Islet precursor cell (in vitro differentiated cells): ENCODE measurements around the gene LMX1B.

ENCODE experiments used
- DNase-seq: peaks from one replicate; pipeline ENCODE4 v3.0.0-alpha.2; 2018

Gene LMX1B

GRCh38 chr9:126682928-126683697, 69.4 kb downstream of the LMX1B start:
- DNase-seq, result no peak

DNA sequence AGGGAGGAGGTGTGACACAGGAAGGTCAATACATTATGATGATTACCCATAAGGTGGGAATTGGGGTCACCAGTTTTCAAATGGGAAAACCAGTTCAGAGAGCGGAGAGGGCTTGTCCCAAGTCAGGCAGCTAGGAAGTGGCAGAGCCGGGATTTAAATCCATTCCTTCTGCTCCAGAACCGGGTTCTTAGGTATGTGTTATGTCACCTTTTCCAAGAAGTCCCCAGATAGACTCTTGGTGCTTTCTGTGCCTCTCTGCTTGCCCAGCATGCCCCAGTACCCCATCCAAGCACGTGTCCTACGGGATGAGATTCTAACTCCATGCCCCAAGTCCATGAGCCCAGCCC, 69.9 kb downstream of the LMX1B start:
- DNase-seq, result no peak

DNA sequence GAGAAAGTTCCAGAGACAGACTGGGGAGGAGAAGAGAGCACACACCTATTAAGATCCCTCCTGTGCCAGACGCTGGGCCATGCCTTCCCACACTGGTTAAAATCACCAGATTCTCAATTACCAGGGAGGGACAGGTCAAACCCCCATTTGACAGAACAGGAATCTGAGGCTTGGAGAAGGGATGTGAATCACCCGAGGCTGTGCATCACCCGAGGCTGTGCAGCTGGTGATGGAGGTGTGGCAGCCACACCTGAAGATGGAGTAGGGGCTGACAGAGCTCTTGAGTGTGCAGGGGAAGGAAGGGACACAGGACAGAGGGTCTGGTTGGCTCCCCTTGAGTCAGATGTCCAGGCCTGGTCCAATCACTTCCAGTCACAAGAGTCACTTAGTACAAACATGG, 70.6 kb downstream of the LMX1B start:
- no peak for DNase-seq

GRCh38 chr9:126684965-126685465, 71.3 kb downstream of the LMX1B start:
- no peak for DNase-seq

DNA sequence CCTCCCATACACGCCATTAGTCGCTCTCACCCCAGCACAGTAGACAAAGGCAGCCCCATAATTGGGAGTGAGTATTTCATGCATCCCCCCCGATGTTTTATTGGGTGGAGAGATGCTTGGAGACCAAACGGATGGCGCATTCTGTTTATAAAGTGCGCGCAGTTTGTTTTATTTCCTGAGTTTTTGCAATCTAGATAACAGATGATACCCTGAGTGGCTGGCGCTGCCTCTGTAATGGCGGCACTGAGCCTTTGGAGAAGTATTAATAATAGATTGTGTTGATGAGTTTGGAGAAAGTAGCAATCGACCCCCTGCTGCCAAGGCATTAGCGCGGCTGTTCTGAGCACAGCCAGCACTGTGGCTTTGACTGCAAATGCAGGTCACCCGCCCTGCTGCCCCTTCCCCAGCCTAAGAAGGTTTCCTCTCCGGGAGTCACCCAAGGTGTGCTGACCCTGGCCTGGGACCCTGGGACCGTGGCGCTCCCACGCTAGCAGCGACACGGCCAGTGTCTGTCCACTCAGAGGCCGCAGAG, 74.3 kb downstream of the LMX1B start:
- no peak for DNase-seq

DNA sequence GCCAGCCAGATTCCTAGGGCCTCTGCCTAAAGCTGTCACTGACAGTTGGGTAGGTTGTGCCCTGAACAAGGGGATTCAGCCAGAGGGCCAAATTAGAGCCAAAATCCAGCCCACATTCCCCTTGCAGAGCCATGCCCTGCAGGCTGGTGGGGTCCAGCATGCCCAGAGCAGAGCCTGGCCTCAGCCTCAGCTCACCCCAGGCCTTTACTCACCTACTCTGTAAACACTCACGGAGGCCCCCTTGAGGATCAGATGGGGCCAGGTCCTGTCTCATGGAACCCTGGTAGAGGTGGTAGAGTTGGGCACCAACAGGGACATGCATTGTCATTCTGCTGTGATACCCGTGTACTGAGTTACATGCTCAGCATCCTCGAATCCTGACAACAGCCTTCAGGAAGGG, 74.9 kb downstream of the LMX1B start:
- no peak for DNase-seq

DNA sequence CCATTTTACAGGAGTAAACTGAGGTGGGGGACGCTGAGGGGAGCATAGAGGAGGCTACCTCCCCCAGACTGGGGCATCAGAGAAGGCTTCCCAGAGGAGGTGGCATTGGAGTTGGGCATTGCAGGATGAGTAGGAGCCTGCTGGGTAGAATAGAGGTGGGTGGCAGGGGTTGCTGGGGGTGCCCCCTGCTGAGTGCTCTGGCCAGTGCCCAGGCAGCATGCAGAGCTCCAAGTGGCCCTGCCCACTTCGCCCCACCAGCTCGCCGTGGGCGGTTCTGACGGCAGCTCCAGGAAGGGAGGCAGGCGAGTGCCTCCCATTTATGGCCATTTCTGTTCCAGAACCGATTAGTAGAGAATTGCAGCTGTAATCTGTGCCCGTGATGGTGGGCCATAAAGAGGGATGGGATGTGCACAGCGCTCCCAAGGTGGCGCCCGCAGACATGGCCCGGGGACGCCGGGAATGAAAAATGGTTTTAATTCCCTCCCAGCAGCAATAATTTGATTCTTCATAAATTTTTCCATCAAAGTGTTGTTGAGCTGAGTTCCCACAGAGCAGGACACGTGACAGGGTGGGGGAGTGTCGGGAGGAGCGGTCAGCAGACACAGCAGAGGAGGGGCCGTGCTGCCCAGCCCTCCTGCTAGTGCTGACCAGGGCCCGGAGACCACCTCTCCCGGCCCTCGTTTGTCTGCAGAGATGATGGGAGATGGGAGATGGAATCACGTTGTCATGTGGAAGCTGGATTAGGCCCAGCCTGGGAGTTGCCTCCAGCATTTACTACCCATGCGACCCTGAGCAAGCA, 75.5 kb downstream of the LMX1B start:
- no peak for DNase-seq

DNA sequence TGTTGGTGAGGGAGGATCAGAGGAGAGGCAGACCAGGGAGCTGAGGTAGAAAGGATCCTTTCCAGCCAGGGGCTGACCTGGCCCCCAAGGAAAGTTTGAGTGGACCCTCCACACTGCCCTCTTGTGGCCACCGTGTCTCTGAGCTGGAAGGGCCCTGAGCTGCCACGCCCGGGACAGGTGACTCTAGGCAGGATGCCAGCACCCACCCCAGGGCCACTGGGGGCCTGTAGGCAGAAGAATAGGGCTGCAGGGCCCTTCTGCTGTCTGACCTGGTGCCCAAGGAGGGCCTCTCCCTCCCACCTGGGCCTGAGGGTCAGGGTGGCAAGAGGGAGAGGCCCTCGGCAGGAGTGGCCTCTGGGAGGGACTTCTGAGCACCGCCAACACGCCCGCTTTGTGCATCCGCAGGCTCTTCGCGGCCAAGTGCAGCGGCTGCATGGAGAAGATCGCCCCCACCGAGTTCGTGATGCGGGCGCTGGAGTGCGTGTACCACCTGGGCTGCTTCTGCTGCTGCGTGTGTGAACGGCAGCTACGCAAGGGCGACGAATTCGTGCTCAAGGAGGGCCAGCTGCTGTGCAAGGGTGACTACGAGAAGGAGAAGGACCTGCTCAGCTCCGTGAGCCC, 76.8 kb downstream of the LMX1B start:
- peak; percentile 81 for DNase-seq

GRCh38 chr9:126692041-126692758, 78.5 kb downstream of the LMX1B start:
- peak; percentile 52 for DNase-seq

DNA sequence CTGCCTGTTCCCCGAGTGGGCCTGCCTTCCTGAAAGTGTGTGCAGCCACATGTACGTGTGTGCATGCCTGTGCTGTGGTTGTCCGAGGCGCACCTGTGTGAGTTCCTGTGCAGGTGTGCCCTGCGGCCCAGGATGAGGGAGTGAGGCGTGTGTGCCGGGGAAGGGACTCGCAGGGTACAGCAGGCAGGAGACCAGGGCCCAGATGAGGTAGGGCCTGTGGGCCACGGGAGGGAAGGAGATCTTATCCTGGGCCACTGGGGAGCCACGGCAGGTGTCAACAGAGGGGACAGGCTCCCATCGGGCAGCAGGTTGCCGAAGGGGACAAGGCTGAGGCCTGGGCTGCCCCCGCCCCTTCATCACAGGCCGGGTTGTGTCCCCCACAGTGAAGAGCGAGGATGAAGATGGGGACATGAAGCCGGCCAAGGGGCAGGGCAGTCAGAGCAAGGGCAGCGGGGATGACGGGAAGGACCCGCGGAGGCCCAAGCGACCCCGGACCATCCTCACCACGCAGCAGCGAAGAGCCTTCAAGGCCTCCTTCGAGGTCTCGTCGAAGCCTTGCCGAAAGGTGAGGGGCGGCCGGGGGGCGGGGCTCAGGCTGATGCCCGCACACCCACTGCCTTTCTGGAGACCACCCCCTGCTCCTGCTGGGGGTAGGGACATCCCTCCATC, 79.2 kb downstream of the LMX1B start:
- DNase-seq, result peak; percentile 50

GRCh38 chr9:126693428-126693944, 79.8 kb downstream of the LMX1B start:
- DNase-seq, result peak; percentile 41

GRCh38 chr9:126694206-126695081, 80.7 kb downstream of the LMX1B start:
- peak; percentile 50 for DNase-seq

GRCh38 chr9:126695186-126695585, 81.5 kb downstream of the LMX1B start:
- DNase-seq, result peak; percentile 41

GRCh38 chr9:126695701-126696400, 82.1 kb downstream of the LMX1B start:
- DNase-seq, result peak; percentile 52

GRCh38 chr9:126696401-126697145, 82.8 kb downstream of the LMX1B start:
- DNase-seq, result peak; percentile 41

GRCh38 chr9:126697330-126697729, 83.6 kb downstream of the LMX1B start:
- DNase-seq, result no peak

- peak; percentile 49 for DNase-seq
These were observed 84.5 kb downstream of the LMX1B start for GRCh38 chr9:126698251-126698650.

DNA sequence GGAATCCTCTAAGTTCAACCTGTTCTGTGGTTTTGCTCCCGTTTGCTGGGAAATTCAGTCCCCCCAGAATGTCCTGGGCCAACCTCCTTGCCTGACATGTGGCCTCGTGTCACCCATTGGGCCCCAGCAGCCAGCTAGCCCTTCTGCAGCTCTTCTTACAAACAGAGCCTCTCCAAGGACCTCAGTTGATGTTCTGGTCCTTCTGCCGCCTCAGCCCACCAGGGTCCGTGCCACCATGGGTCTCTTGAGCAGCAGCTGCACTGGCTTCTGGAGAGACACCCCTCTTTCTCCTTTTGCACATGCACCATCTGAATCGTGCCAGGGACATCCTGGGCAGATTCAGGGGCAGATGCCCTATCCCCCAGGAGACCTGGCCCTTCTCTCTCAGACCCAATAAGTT, 85.0 kb downstream of the LMX1B start:
- no peak for DNase-seq

DNA sequence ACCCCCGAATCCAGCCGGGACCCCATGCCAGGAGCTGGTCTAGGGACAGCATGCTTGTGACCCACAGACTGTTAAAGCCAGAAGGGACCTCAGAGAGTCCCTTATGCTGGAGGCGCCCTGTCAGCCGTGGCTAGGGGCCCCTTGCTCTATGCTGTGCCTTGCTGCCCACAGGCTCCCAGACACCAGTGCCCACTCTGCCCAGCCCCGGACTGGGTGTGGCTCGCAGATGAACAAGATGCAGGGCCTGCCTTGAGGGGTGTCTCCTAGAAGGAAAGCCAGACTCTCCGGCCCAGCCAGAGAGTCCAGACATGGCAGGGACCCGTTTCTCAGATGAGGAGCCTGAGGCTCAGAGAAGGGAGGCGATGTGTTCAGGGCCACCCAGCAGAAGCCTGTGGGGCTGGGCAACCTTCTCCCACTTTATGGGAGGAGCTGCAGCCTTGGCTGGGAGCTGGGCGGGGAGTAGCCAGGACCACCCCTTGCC, 85.7 kb downstream of the LMX1B start:
- DNase-seq, result peak; percentile 51
